Pancreas (tissue), 10 donors: Measurements from ENCODE around the gene LEP. TPM values are rescaled to one million over a fixed set of nuclear protein-coding genes. Genes with fewer than 3 reads are reported as not detected.

ENCODE experiments used
- ATAC-seq, 4 donors: fragments of 200-7000 bp; cut with Tn5 transposase; one replicate each; pipeline versions ENCODE4 v1.8.0 to v1.9.1; 2020; ENCODE audit warnings: mild to moderate bottlenecking in 4 of 4, moderate library complexity in 4 of 4
- DNase-seq, 6 donors: peaks; one replicate each; pipeline ENCODE4 v3.0.0-alpha.2; 2020
- FAIRE-seq: peaks from 2 replicates; lab custom pipeline; 2012; peaks lifted over from hg19 to GRCh38; lab: Jason Lieb, UNC
- H3K27ac ChIP-seq, 4 donors: fragments of 200-600 bp; sonication (generic); 1 replicate in 3 of 4; 2 replicates in 1 of 4; pipeline versions ENCODE4 v1.5.0 to v1.8.0; 2020
- H3K27me3 ChIP-seq, 4 donors: fragments of 200-600 bp; one replicate each; pipeline ENCODE4 v1.8.0; 2021
- H3K36me3 ChIP-seq, 3 donors: fragments of 200-600 bp; sonication (generic) in 1 of 3; one replicate each; pipeline versions ENCODE4 v1.5.0 to v1.8.0; 2020 to 2021
- H3K4me1 ChIP-seq, 3 donors: fragments of 200-600 bp; one replicate each; pipeline ENCODE4 v1.8.0; 2021
- H3K4me3 ChIP-seq, 4 donors: fragments of 200-600 bp; sonication (generic) in 2 of 4; one replicate each; pipeline versions ENCODE4 v1.5.0 to v1.8.0; 2020 to 2021
- H3K9me3 ChIP-seq, 4 donors: fragments of 200-600 bp; one replicate each; pipeline ENCODE4 v1.8.0; 2021
- CTCF ChIP-seq, 4 donors: fragments of 200-600 bp; sonication (generic) in 3 of 4; IDR thresholded peaks; one replicate each; pipeline versions ENCODE4 v1.5.0 to v1.8.0; 2021; ENCODE audit warnings: antibody characterized with exemption in 4 of 4
- WGBS, 2 donors: extraction: QIAGEN DNeasy Blood & Tissue Kit; methylation state at CpG; one replicate each; pipeline ENCODE4 v1.1.7; 2013; 5-methylcytosine and 5-hydroxymethylcytosine counted together
- intact Hi-C, 3 donors: fragments of 100-400 bp; cut with DNase I; formaldehyde crosslinking; loops; one replicate each; pipeline versions ENCODE4 v1.11.1 to v1.14.2; 2022
- polyA plus RNA-seq, 2 donors: library from polyadenylated mRNA; stranded (reverse); fragments of 200-250 nt; gene quantifications; one replicate each; pipeline ENCODE4 v1.2.3, GENCODE V29; 2013
- total RNA-seq, 6 donors: library from RNA; stranded (reverse); fragmentation: NEBNext Ultra II Directional in 4 of 6; extraction: Animal tissue kit (Norgen Biotek cat#: 25700) in 4 of 6; gene quantifications; one replicate each; pipeline versions ENCODE4 v1.2.1 to v1.2.4, GENCODE V29; 2021 to 2023
- donor health status: healthy with polysubstance abuse.
- donor health status: DM: no; HTN: no; CAD: no; lungs with moderate emphysema.
- donor health status: DM: no; HTN: no; CAD: no.
- donor health status: control.
- donor health status: control.
- donor health status: Bipolar disorder and iron deficiency.
- donor health status: DM: yes; HTN: yes; CAD: no.
- donor health status: DM: no; HTN: no; CAD: no.
- donor health status: DM: no; HTN: no; CAD: no.
- donor health status: DM: yes; HTN: yes; CAD: no.

LEP gene
- total and polyA plus RNA-seq, 8 donors = 0.05 to 5.2 (median 0.14) TPM; not detected in 1

DNA sequence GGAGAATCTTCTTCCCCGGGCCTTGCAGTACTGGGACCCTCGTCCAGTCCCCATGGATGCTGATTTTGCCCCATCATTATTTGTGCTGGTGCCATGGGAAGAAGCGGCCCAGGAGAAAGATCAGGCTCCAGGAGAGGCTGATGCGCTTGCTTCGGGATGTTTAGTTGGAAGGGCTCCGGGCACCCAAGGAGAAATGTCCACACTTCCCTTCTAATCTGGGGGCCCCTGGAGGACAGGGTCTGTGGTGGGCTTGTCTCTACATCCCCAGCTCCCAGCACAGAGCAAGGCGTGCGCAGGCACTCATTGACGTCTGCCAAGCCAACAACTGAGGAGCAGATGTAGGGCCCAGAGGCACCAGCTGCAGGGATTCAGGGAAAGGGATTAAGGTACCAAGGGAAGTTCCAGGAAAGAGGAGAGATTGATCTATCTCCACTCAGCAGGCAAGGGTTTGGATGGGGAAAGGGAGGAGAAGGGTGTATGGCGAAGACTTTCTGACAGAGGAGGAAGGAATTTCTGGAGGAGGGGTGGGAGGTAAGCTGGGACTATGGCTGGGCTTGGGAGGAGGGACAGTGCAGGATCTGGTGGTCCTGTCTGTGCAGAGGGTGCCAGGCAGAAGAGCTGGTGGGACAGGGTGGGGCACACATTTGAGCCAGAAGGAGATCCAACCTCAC lies 38.7 kb upstream of the LEP start:
- Histone ChIP-seq H3K27me3 (no peaks in the 10 kb centered on the region), H3K27ac (no peak overlapping the region), H3K9me3 (no peaks in the 10 kb centered on the region), H3K4me3 (no peak overlapping the region), H3K36me3 (no peaks in the 10 kb centered on the region), H3K4me1 (peaks cover 0 to 11% (median 5%) of the 10 kb centered on the region in 3 donors)
- DNase-seq = no peak
- intact Hi-C loops = loop anchor here in 1 of 3 donors (5.0 kb wide), 1 partner anchor 60 kb away; no protein-coding TSS in a partner anchor
- TF ChIP-seq CTCF (IDR thresholded peaks at IDR 0.05) = no peak
- ATAC-seq = no peak
- WGBS, 2 donors = 78 to 84% methylated on average over 10 of the region's 10 CpGs
- FAIRE-seq = no peak

DNA sequence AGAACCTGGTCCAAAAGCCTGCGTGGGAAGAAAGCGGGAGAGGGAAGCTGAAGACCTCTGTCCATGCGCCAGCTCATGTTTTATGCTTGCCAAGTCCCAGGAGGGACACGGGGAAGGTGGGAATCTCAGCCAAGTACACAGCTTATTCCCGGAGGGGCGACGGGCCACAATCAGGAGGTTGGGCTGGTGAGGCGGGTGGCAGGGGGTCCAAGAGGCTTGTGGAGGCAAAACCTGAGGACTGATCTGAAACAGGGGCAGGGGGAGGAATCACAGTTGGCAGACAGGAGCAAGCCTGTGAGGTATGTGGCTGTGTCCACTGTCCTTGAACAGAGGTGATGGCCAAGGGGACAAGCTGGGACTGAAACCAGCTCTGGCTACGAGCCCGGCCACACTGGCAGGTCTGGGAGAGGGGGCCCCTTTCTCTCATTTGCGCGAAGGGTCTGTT lies 38.0 kb upstream of the LEP start:
- DNase-seq = peak in 5 of 6 donors; percentile 20 to 84 (median 70)
- Histone ChIP-seq H3K27me3 (no peaks in the 10 kb centered on the region), H3K4me3 (no peak overlapping the region), H3K27ac (no peak overlapping the region), H3K9me3 (no peaks in the 10 kb centered on the region), H3K36me3 (no peaks in the 10 kb centered on the region), H3K4me1 (peaks cover 0 to 11% (median 5%) of the 10 kb centered on the region in 3 donors)
- intact Hi-C loops = loop anchor here in 1 of 3 donors (5.0 kb wide), 1 partner anchor 61 kb away; no protein-coding TSS in a partner anchor
- ATAC-seq = peak; percentile 62 to 88 (median 84)
- WGBS, 2 donors = 10 to 13% methylated on average over 11 to 12 of the region's 12 CpGs
- TF ChIP-seq CTCF (IDR thresholded peaks at IDR 0.05) = no peak
- FAIRE-seq = no peak

DNA sequence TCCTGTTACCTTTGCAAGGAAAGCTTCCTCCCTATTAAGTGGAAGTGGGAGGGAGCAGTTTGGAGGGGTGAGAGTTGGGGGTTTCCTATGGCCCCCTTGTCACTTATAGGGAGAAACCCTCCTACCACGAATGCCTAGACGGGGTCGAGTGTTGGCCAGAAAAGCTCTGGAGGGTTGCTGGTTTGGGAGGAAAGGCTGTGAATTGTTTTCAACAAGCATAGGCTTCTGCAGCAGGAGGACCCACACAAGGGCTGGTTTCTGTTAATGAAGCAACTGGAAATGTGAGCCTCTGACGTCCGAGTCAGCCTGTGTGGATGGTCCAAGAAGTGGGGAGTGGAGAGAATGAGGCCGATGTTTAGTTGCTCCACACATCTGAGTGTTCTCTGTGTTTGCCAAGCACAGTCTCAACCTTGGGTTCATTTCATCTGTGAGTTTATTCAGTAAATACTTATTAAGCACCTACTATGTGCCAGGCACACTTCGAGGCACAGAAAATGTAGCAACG lies 37.3 kb upstream of the LEP start:
- DNase-seq = no peak
- no peaks in the 10 kb centered on the region for H3K36me3 ChIP-seq
- H3K27ac ChIP-seq = no peak overlapping the region
- ATAC-seq = peak in 2 of 4 donors; percentile 33 to 39
- H3K27me3 ChIP-seq = no peaks in the 10 kb centered on the region
- H3K4me1 ChIP-seq = peaks cover 0 to 11% (median 5%) of the 10 kb centered on the region in 3 donors
- H3K4me3 ChIP-seq = no peak overlapping the region
- no peak for FAIRE-seq
- no peak for TF ChIP-seq CTCF (IDR thresholded peaks at IDR 0.05)
- no peaks in the 10 kb centered on the region for H3K9me3 ChIP-seq
- intact Hi-C loops = loop anchor here in 1 of 3 donors (5.0 kb wide), 1 partner anchor 61 kb away; no protein-coding TSS in a partner anchor
- WGBS, 2 donors = 43 to 52% methylated on average over 8 of the region's 8 CpGs

- 89 to 93% methylated on average over 5 of the region's 5 CpGs for WGBS, 2 donors
- no peak overlapping the region for H3K27ac ChIP-seq
- no peak for ATAC-seq
- H3K36me3 ChIP-seq = no peaks in the 10 kb centered on the region
- H3K4me1 ChIP-seq = peaks cover 0 to 11% (median 5%) of the 10 kb centered on the region in 3 donors
- no peak overlapping the region for H3K4me3 ChIP-seq
- no peak for DNase-seq
- no peaks in the 10 kb centered on the region for H3K27me3 ChIP-seq
- intact Hi-C loops = loop anchor here in 1 of 3 donors (5.0 kb wide), 1 partner anchor 62 kb away; no protein-coding TSS in a partner anchor
- H3K9me3 ChIP-seq = no peaks in the 10 kb centered on the region
- TF ChIP-seq CTCF (IDR thresholded peaks at IDR 0.05) = no peak
- no peak for FAIRE-seq
Observed at GRCh38 chr7:128204455-128204854, 36.6 kb upstream of the LEP start.
